Measurements from ENCODE around the gene ZBTB12.
A peak's percentile ranks its signal among the peaks of the same experiment; 100 is the strongest.
"Not testable (repeated sequence)": the region's sequence is repeated elsewhere in the genome, so short reads cannot be mapped to it uniquely, and the experiment has no call there.

ZBTB12 gene

GRCh38 chr6:31919624-31920303, 17.9 kb upstream of the ZBTB12 start:
- no peak for DNase-seq

- DNase-seq: no peak
Measured at GRCh38 chr6:31918069-31918720, 16.3 kb upstream of the ZBTB12 start.

GRCh38 chr6:31915756-31916155, 13.9 kb upstream of the ZBTB12 start:
- no peak for DNase-seq

GRCh38 chr6:31915351-31915750, 13.5 kb upstream of the ZBTB12 start:
- DNase-seq: no peak

- no peak for DNase-seq
Measured at GRCh38 chr6:31911826-31912585, 10.1 kb upstream of the ZBTB12 start.

GRCh38 chr6:31909298-31909697, 7.4 kb upstream of the ZBTB12 start:
- DNase-seq: not testable (repeated sequence)

GRCh38 chr6:31908791-31909190, 6.9 kb upstream of the ZBTB12 start:
- DNase-seq: peak; percentile 39

- not testable (repeated sequence) for DNase-seq
Measured at GRCh38 chr6:31908255-31908654, 6.4 kb upstream of the ZBTB12 start.

- peak; percentile 80 for DNase-seq
Measured at GRCh38 chr6:31907158-31907813, 5.4 kb upstream of the ZBTB12 start.

GRCh38 chr6:31906727-31907126, 4.8 kb upstream of the ZBTB12 start:
- not testable (repeated sequence) for DNase-seq

GRCh38 chr6:31906122-31906521, 4.2 kb upstream of the ZBTB12 start:
- no peak for DNase-seq

- DNase-seq: no peak
Measured at GRCh38 chr6:31905041-31905440, 3.2 kb upstream of the ZBTB12 start.

- DNase-seq: no peak
Measured at GRCh38 chr6:31903957-31904356, 2.1 kb upstream of the ZBTB12 start.

GRCh38 chr6:31901415-31901952, 402 bp downstream of the ZBTB12 start:
- DNase-seq: peak; percentile 59

- DNase-seq: no peak
Measured at GRCh38 chr6:31900917-31901414, 920 bp downstream of the ZBTB12 start.

GRCh38 chr6:31899882-31900722, 1.8 kb downstream of the ZBTB12 start:
- no peak for DNase-seq

- no peak for DNase-seq
Measured at GRCh38 chr6:31899215-31899614, 2.7 kb downstream of the ZBTB12 start.

GRCh38 chr6:31898383-31899011, 3.4 kb downstream of the ZBTB12 start:
- DNase-seq: peak; percentile 16

GRCh38 chr6:31897612-31898382, 4.1 kb downstream of the ZBTB12 start, which contains the start of gene EHMT2:
Gene EHMT2, minus strand, starts transcription at chr6:31897698. Its CDS starts 21 bp downstream, at chr6:31897677.
- DNase-seq: peak; percentile 78

All from fibroblast of skin of abdomen (primary cell).